CD4-positive, alpha-beta memory T cell (primary cell): Measurements from ENCODE around the gene FSIP1. TPM values are rescaled to one million over a fixed set of nuclear protein-coding genes. Genes with fewer than 3 reads are reported as not detected.
A peak's percentile ranks its signal among the peaks of the same experiment; 100 is the strongest.

Experiments used
- CTCF ChIA-PET: fragments of 350-600 bp; sonication (Branson Sonifier 250); formaldehyde crosslinking; loops from one replicate; lab custom pipeline; 2021; ENCODE audit warnings: inconsistent platforms; ENCODE audit not compliant: partially characterized antibody; lab: Charles Lee
- POLR2A ChIA-PET: fragments of 350-600 bp; sonication (Branson Sonifier 250); formaldehyde crosslinking; loops from one replicate; lab custom pipeline; 2021; ENCODE audit not compliant: partially characterized antibody; lab: Charles Lee
- DNase-seq, 5 donors: peaks; one replicate each; pipeline versions ENCODE4 v3.0.0 to v3.0.0-alpha.2; 2020 to 2022; ENCODE audit warnings: mixed read lengths in 1 of 5
- H3K27ac ChIP-seq: one replicate; pipeline ENCODE4 v1.7.0; 2013; ENCODE audit warnings: low read depth, low read length
- H3K27me3 ChIP-seq: 2 replicates; pipeline ENCODE4 v1.7.0; 2013; ENCODE audit warnings: mild to moderate bottlenecking, low read length, moderate library complexity; ENCODE audit not compliant: insufficient read depth
- H3K36me3 ChIP-seq: 2 replicates; pipeline ENCODE4 v1.7.0; 2013; ENCODE audit warnings: mild to moderate bottlenecking, low read length, moderate library complexity; ENCODE audit not compliant: insufficient read depth
- H3K4me1 ChIP-seq: 2 replicates; pipeline ENCODE4 v1.7.0; 2013; ENCODE audit warnings: mild to moderate bottlenecking, low read length, moderate library complexity; ENCODE audit not compliant: insufficient read depth
- H3K4me3 ChIP-seq, 2 donors: one replicate each; pipeline ENCODE4 v1.7.0; 2013; ENCODE audit warnings: low read length in 2 of 2, mild to moderate bottlenecking in 1 of 2
- H3K9me3 ChIP-seq, 2 donors: one replicate each; pipeline ENCODE4 v1.7.0; 2013; ENCODE audit warnings: low read length in 2 of 2, control low read depth in 1 of 2; ENCODE audit not compliant: control insufficient read depth in 1 of 2
- H3K27ac Mint-ChIP-seq, 7 donors: one replicate each; pipeline ENCODE4 v1.8.0; 2020 to 2021; ENCODE audit warnings: mixed read lengths in 7 of 7, mild to moderate bottlenecking in 6 of 7, inconsistent platforms in 3 of 7, moderate library complexity in 3 of 7
- H3K27me3 Mint-ChIP-seq, 2 donors: one replicate each; pipeline ENCODE4 v1.8.0; 2020 to 2021; ENCODE audit warnings: mixed read lengths in 2 of 2
- H3K36me3 Mint-ChIP-seq, 2 donors: one replicate each; pipeline ENCODE4 v1.8.0; 2020 to 2021; ENCODE audit warnings: mixed read lengths in 2 of 2, inconsistent platforms in 1 of 2, mild to moderate bottlenecking in 1 of 2
- H3K4me1 Mint-ChIP-seq, 4 donors: one replicate each; pipeline ENCODE4 v1.8.0; 2020 to 2021; ENCODE audit warnings: mixed read lengths in 4 of 4, mild to moderate bottlenecking in 1 of 4
- H3K4me3 Mint-ChIP-seq, 8 donors: one replicate each; pipeline ENCODE4 v1.8.0; 2020 to 2021; ENCODE audit warnings: mixed read lengths in 8 of 8, mild to moderate bottlenecking in 7 of 8, moderate library complexity in 6 of 8, inconsistent platforms in 3 of 8
- H3K9me3 Mint-ChIP-seq, 8 donors: one replicate each; pipeline ENCODE4 v1.8.0; 2020 to 2021; ENCODE audit warnings: mixed read lengths in 8 of 8, mild to moderate bottlenecking in 5 of 8, inconsistent platforms in 3 of 8, moderate library complexity in 1 of 8
- intact Hi-C: fragments of 100-400 bp; cut with micrococcal nuclease; formaldehyde crosslinking; loops from one replicate; pipeline ENCODE4 v1.15.1; 2023
- polyA plus RNA-seq, 2 donors: library from polyadenylated mRNA; unstranded; fragments of 300-500 nt; fragmentation: Illumina TruSeq; gene quantifications; one replicate each; pipeline ENCODE4 v1.2.3, GENCODE V29; 2021
- total RNA-seq, 2 experiments: library from RNA; stranded (reverse); gene quantifications; one replicate each; pipeline ENCODE4 v1.2.3, GENCODE V29; 2021

The FSIP1 gene
- total and polyA plus RNA-seq, 4 experiments from 2014 or later, result 0.47 to 1.6 (median 1.1) TPM

DNA sequence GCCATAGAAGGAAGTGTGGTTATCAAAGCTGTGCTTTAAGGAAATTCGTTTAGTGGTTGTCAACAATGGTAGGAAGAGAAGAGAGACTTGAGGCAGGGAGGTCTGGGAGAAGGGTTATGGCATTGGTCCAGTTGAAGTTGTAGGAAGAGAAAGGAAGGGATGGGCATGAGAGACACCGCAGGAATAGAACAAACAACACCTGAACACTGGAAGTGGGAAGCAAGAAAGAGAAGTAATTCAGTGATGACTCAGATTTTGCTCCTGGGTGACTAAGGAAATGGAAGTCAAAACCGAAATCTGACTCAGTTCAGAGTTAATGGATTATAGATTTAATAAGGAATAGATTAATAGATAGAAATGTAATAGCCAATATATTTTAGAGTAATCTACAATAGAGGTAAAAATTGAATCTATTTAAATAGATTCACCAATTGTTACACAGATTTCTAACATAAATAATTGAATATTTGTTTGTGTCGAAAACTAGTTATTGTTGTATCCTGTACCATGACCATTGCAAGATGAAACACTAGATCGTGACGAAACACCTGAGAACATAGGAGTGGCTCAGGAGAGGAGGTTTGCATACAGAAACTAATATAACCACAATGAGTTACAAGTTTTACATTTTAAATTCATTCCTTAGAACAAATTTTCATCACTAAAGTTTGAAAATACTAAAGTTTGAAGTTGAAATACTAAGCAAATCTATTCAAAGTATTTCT lies 165.7 kb downstream of the FSIP1 start:
- no peak overlapping the region for H3K4me3 ChIP-seq
- H3K36me3 Mint-ChIP-seq, result peaks cover 9 to 11% of the 10 kb centered on the region in 2 donors
- peak overlapping the region in 1 of 7 donors; percentile 3 for H3K27ac Mint-ChIP-seq
- H3K27me3 ChIP-seq, result no peaks in the 10 kb centered on the region
- H3K27ac ChIP-seq, result no peak overlapping the region
- H3K36me3 ChIP-seq, result no peaks in the 10 kb centered on the region
- peaks cover 0 to 2% of the 10 kb centered on the region in 2 donors for H3K27me3 Mint-ChIP-seq
- no peak for DNase-seq
- H3K4me3 Mint-ChIP-seq, result no peak overlapping the region
- H3K4me1 ChIP-seq, result peaks cover under 1% of the 10 kb centered on the region
- intact Hi-C loops, result no loop called here
- H3K4me1 Mint-ChIP-seq, result peaks cover under 1 to 13% (median 8%) of the 10 kb centered on the region in 4 donors
- CTCF ChIA-PET, result interaction anchor here (1.2 to 1.6 kb wide), 2 partner anchors 8 to 37 kb away, joined by 4 to 5 read pairs; no protein-coding TSS in a partner anchor
- H3K9me3 Mint-ChIP-seq, result peaks cover 5 to 21% (median 18%) of the 10 kb centered on the region in 8 donors
- H3K9me3 ChIP-seq, result no peaks in the 10 kb centered on the region
- POLR2A ChIA-PET, result no interaction called here

DNA sequence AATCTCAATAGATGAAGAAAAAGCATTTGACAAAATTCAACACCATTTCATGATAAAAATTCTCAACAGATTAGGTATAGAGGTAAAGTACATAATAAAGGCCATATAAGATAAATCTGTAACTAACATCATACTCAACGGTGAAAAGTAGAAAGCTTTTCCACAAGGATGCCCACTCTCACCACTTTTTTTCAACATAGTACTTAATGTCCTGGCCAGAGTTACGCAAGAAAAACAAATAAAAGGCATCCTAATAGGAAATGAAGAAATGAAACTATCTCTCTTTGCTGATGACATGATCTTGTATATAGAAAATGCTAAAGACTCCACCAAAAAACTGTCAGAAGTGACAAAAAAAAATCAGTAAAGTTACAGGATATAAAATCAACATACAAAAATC lies 168.8 kb downstream of the FSIP1 start:
- peaks cover 0 to 2% of the 10 kb centered on the region in 2 donors for H3K27me3 Mint-ChIP-seq
- H3K9me3 ChIP-seq, result peaks cover 0 to 3% of the 10 kb centered on the region in 2 donors
- no peaks in the 10 kb centered on the region for H3K27me3 ChIP-seq
- POLR2A ChIA-PET, result no interaction called here
- H3K36me3 ChIP-seq, result no peaks in the 10 kb centered on the region
- H3K36me3 Mint-ChIP-seq, result peaks cover 16 to 17% of the 10 kb centered on the region in 2 donors
- no peak overlapping the region for H3K4me3 Mint-ChIP-seq
- H3K27ac ChIP-seq, result no peak overlapping the region
- H3K4me3 ChIP-seq, result no peak overlapping the region
- intact Hi-C loops, result no loop called here
- DNase-seq, result no peak
- no peaks in the 10 kb centered on the region for H3K4me1 ChIP-seq
- H3K9me3 Mint-ChIP-seq, result peaks cover 5 to 48% (median 36%) of the 10 kb centered on the region in 8 donors
- peaks cover 0 to 3% (median 0%) of the 10 kb centered on the region in 4 donors for H3K4me1 Mint-ChIP-seq
- CTCF ChIA-PET, result no interaction called here
- H3K27ac Mint-ChIP-seq, result no peak overlapping the region

DNA sequence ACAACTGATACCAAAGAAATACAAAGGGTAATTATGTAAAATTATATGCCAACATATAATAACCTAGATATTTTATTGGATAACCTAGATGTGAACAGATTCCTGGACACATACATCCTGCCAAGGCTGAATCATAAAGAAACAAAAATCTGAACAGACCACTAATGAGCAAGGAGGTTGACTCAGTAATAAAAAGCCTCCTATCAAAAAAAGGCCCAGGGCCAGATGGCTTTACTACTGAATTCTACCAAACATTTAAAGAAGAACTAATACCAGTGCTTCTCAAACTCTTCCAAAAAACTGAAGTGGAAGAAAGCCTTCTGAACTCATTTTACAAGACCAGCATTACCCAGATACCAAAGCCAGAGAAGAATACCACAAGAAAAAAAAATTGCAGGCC lies 169.4 kb downstream of the FSIP1 start:
- Mint-ChIP-seq H3K36me3 (peaks cover 16 to 17% of the 10 kb centered on the region in 2 donors), H3K9me3 (peaks cover 6 to 54% (median 41%) of the 10 kb centered on the region in 8 donors), H3K4me1 (peaks cover 0 to 4% (median under 1%) of the 10 kb centered on the region in 4 donors), H3K27ac (no peak overlapping the region), H3K4me3 (no peak overlapping the region), H3K27me3 (peaks cover 0 to 2% of the 10 kb centered on the region in 2 donors)
- H3K4me3 ChIP-seq, result no peak overlapping the region
- DNase-seq, result no peak
- H3K4me1 ChIP-seq, result no peaks in the 10 kb centered on the region
- H3K9me3 ChIP-seq, result peaks cover 0 to 3% of the 10 kb centered on the region in 2 donors
- POLR2A ChIA-PET, result no interaction called here
- H3K27me3 ChIP-seq, result no peaks in the 10 kb centered on the region
- intact Hi-C loops, result no loop called here
- CTCF ChIA-PET, result interaction anchor here (1.3 kb wide), 1 partner anchor 31 kb away, joined by 4 read pairs; no protein-coding TSS in a partner anchor
- H3K36me3 ChIP-seq, result no peaks in the 10 kb centered on the region
- no peak overlapping the region for H3K27ac ChIP-seq

DNA sequence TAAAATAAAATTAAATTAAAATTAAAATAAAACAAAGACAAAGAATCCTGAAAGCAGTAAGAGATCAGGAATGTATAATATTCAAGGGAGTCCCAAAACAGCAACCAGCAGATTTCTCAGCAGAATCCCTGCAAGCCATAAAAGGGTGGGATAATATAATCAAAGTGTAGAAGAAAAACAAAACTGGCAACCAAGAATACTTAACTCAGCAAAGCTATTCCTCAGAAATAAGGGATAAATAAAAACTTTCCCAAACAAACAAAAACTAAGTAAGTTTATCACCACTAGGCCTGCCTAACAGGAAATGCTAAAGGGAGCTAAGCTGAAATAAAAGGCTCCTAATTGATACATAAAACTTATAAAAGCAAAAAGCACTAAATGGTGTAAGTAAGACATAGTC lies 172.0 kb downstream of the FSIP1 start:
- no peak for DNase-seq
- H3K9me3 Mint-ChIP-seq, result peaks cover 10 to 56% (median 43%) of the 10 kb centered on the region in 8 donors

DNA sequence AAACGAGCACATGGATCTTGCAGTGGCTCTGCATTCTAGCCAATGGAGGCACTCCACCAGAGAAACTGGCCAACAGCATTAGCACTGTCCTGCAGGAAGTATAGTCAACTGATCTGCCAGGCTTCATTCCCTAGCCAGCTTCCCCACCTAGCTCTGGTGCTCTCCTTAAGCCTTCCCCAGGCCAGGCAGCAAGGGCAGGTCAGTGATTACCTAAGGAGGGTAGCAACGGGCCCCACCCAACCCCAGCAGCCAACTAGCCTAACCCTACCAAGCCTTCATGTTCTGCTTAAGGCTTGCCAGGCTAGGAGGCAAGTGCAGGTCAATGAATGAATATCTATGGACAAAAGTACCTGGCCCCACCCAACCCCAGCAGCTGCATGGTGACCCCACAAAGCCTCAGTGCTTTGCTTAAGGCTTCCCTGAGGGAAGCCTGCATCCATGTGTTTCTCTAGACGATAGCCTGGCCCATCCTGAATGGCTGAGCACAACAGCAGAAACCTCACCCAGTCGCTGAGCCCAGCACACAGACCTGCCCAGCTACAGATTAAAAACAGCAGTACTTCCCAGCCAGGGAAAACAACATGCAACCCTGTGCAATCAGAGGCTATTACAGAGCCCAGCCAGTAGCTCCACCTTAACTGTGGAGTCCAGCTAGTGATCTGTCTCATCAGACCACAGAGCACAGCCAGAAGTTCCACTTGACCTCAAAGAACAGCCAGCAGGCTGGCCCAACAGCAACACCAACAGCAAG lies 173.3 kb downstream of the FSIP1 start:
- Mint-ChIP-seq H3K4me3 (no peak overlapping the region), H3K27me3 (peaks cover 1 to 3% of the 10 kb centered on the region in 2 donors), H3K27ac (no peak overlapping the region), H3K9me3 (peaks cover 10 to 52% (median 43%) of the 10 kb centered on the region in 8 donors), H3K4me1 (peaks cover 0 to 2% (median under 1%) of the 10 kb centered on the region in 4 donors), H3K36me3 (peaks cover 16 to 17% of the 10 kb centered on the region in 2 donors)
- Histone ChIP-seq H3K4me3 (no peak overlapping the region), H3K27ac (no peak overlapping the region), H3K27me3 (no peaks in the 10 kb centered on the region), H3K9me3 (peaks cover 0 to 3% of the 10 kb centered on the region in 2 donors), H3K36me3 (no peaks in the 10 kb centered on the region), H3K4me1 (no peaks in the 10 kb centered on the region)
- intact Hi-C loops, result no loop called here
- CTCF ChIA-PET, result interaction anchor here (1.2 to 2.9 kb wide), 4 partner anchors 10 to 21 kb away, joined by 3 to 12 read pairs (median 8); no protein-coding TSS in a partner anchor
- no peak for DNase-seq
- POLR2A ChIA-PET, result interaction anchor here (0.5 to 8.8 kb wide), 3 partner anchors 14 to 18 kb away, joined by 3 to 59 read pairs (median 4); no protein-coding TSS in a partner anchor

More for the DNA sequence above, 172.0 kb downstream of the FSIP1 start:
- Histone ChIP-seq H3K9me3 (peaks cover 0 to 3% of the 10 kb centered on the region in 2 donors), H3K27ac (no peak overlapping the region), H3K4me1 (no peaks in the 10 kb centered on the region), H3K4me3 (no peak overlapping the region), H3K36me3 (no peaks in the 10 kb centered on the region), H3K27me3 (no peaks in the 10 kb centered on the region)
- Mint-ChIP-seq H3K27ac (peak overlapping the region in 1 of 7 donors; percentile 29), H3K4me3 (no peak overlapping the region), H3K36me3 (peaks cover 16 to 17% of the 10 kb centered on the region in 2 donors), H3K4me1 (peaks cover 0 to 2% (median under 1%) of the 10 kb centered on the region in 4 donors), H3K27me3 (peaks cover 1 to 3% of the 10 kb centered on the region in 2 donors)
- CTCF ChIA-PET, result interaction anchor here (1.2 to 2.9 kb wide), 4 partner anchors 12 to 19 kb away, joined by 3 to 12 read pairs (median 8); no protein-coding TSS in a partner anchor
- POLR2A ChIA-PET, result interaction anchor here (0.7 to 8.8 kb wide), 3 partner anchors 12 to 1157 kb away, joined by 3 to 59 read pairs (median 3); partner anchors contain the start of gene FAM98B
- intact Hi-C loops, result no loop called here

DNA sequence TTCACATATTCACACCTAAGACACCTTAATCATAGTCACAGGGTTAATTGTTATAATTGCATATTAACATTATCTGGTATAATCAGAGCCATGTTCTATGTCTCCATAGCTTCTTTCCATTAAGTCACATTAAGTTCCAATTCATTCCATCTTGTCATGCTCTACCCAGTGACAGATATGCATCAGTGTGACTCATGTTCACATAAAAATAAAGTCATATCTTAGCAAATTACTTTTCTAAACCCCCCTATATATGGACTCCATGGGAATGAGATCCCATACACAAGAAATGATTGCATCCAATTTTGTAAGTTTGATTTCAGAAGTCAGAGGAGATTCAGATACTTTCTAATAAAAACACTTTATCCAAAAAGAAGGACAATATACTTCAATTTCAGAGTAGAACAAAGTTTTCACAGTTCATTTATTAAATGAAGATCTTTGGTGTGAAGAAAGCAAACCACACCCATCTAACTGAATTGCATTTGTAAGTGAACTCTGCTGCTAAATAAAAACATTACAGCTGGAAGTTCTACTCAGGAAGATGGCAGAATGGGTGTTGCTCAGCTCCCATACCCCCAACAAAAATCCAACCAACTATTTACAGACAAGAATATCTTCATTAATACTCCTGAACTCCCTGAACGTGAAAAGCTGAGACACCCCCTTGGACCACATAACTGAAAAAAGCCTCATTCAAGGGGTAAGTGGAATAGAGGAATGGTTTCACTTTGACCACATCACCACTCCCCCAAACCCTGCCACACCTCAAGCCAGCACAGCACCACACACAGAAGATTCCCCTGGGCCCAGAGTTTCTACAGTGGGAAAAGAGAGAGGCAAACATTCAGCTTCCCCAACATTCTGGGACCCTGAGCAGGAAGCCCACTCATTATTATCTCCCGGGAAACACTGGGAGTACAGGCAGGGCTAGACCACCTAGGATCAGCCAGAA lies 174.2 kb downstream of the FSIP1 start:
- intact Hi-C loops, result no loop called here
- Histone ChIP-seq H3K27me3 (no peaks in the 10 kb centered on the region), H3K4me1 (no peaks in the 10 kb centered on the region), H3K36me3 (no peaks in the 10 kb centered on the region), H3K9me3 (peaks cover 0 to 3% of the 10 kb centered on the region in 2 donors), H3K27ac (no peak overlapping the region), H3K4me3 (no peak overlapping the region)
- Mint-ChIP-seq H3K4me1 (peaks cover 0 to 2% (median under 1%) of the 10 kb centered on the region in 4 donors), H3K27me3 (peaks cover 1 to 3% of the 10 kb centered on the region in 2 donors), H3K4me3 (no peak overlapping the region), H3K27ac (peak overlapping the region in 1 of 7 donors; percentile 52), H3K9me3 (peaks cover 9 to 44% (median 37%) of the 10 kb centered on the region in 8 donors), H3K36me3 (peaks cover 11 to 17% of the 10 kb centered on the region in 2 donors)
- no peak for DNase-seq
- POLR2A ChIA-PET, result interaction anchor here (1.6 to 8.8 kb wide), 2 partner anchors 15 to 19 kb away, joined by 4 to 59 read pairs; no protein-coding TSS in a partner anchor
- CTCF ChIA-PET, result interaction anchor here (1.0 kb wide), 1 partner anchor 27 kb away, joined by 3 read pairs; no protein-coding TSS in a partner anchor
